Osteoblast (primary cell): ENCODE data around the gene SORBS2. TPM values are rescaled to one million over a fixed set of nuclear protein-coding genes. Genes with fewer than 3 reads are reported as not detected.

Experiments
- DNase-seq: peaks from one replicate; pipeline ENCODE4 v3.0.0; 2011; ENCODE audit warnings: low spot score, mixed read lengths; ENCODE audit not compliant: insufficient read length; ENCODE audit errors: missing footprints
- H2AFZ ChIP-seq: 2 replicates; pipeline ENCODE4 v1.6.0; 2011; ENCODE audit warnings: mild to moderate bottlenecking, low read length
- H3K27ac ChIP-seq: 2 replicates; pipeline ENCODE4 v1.5.1; 2011; ENCODE audit warnings: mild to moderate bottlenecking, low read depth, low read length, moderate library complexity
- H3K27me3 ChIP-seq: 2 replicates; pipeline ENCODE4 v1.6.0; 2012; ENCODE audit warnings: mild to moderate bottlenecking, control low read depth, inconsistent platforms, low read length, moderate library complexity; ENCODE audit not compliant: insufficient read depth
- H3K36me3 ChIP-seq: 2 replicates; pipeline ENCODE4 v1.5.1; 2011; ENCODE audit warnings: mild to moderate bottlenecking, low read length, control low read depth, moderate library complexity; ENCODE audit not compliant: insufficient read depth
- H3K4me1 ChIP-seq: 2 replicates; pipeline ENCODE4 v1.5.1; 2011; ENCODE audit warnings: mild to moderate bottlenecking, low read length, control low read depth, moderate library complexity; ENCODE audit not compliant: insufficient read depth
- H3K4me2 ChIP-seq: 2 replicates; pipeline ENCODE4 v1.6.0; 2011; ENCODE audit warnings: mild to moderate bottlenecking, low read length; ENCODE audit not compliant: insufficient read depth
- H3K4me3 ChIP-seq: fragments of 200-600 bp; sonication (generic); 3 replicates; pipeline ENCODE4 v1.5.1; 2012; ENCODE audit warnings: mild to moderate bottlenecking, low read length, inconsistent platforms; ENCODE audit not compliant: insufficient read depth
- H3K79me2 ChIP-seq: 2 replicates; pipeline ENCODE4 v1.6.0; 2012; ENCODE audit warnings: mild to moderate bottlenecking, low read length, control low read depth, inconsistent platforms; ENCODE audit not compliant: insufficient read depth
- H3K9me3 ChIP-seq: 2 replicates; pipeline ENCODE4 v1.5.1; 2011; ENCODE audit warnings: low read depth, low read length, control low read depth
- H4K20me1 ChIP-seq: 2 replicates; pipeline ENCODE4 v1.6.0; 2012; ENCODE audit warnings: mild to moderate bottlenecking, low read length, control low read depth; ENCODE audit not compliant: insufficient read depth
- CTCF ChIP-seq: IDR thresholded peaks from 2 replicates; pipeline ENCODE4 v1.5.1; 2011; ENCODE audit warnings: mild to moderate bottlenecking, low read depth, low read length, moderate library complexity; ENCODE audit errors: extremely low read depth
- total RNA-seq: library from RNA; depleted of rRNA; stranded (reverse); fragments of >200 nt; gene quantifications from 2 replicates; pipeline ENCODE4 v1.2.3, GENCODE V29; 2012

SORBS2 gene
- total RNA-seq, 1 donor, result 85.0 TPM

GRCh38 chr4:185835814-185836213, 23.8 kb upstream of the SORBS2 start:
- Histone ChIP-seq H3K4me3 (no peak overlapping the region), H3K79me2 (no peaks in the 10 kb centered on the region), H3K4me1 (peaks cover 29% of the 10 kb centered on the region), H3K4me2 (no peak overlapping the region), H3K9me3 (no peaks in the 10 kb centered on the region), H3K27me3 (no peaks in the 10 kb centered on the region), H2AFZ (no peak overlapping the region), H4K20me1 (no peaks in the 10 kb centered on the region), H3K36me3 (no peaks in the 10 kb centered on the region), H3K27ac (no peak overlapping the region)
- TF ChIP-seq CTCF, result no peak
- no peak for DNase-seq

GRCh38 chr4:185835336-185835735, 23.3 kb upstream of the SORBS2 start:
- Histone ChIP-seq H3K36me3 (no peaks in the 10 kb centered on the region), H3K4me1 (peaks cover 24% of the 10 kb centered on the region)

GRCh38 chr4:185834778-185835177, 22.8 kb upstream of the SORBS2 start:
- peaks cover 19% of the 10 kb centered on the region for H3K4me1 ChIP-seq
- H3K4me3 ChIP-seq, result no peak overlapping the region
- no peaks in the 10 kb centered on the region for H3K79me2 ChIP-seq
- no peaks in the 10 kb centered on the region for H3K36me3 ChIP-seq
- H3K27me3 ChIP-seq, result no peaks in the 10 kb centered on the region
- H3K9me3 ChIP-seq, result no peaks in the 10 kb centered on the region
- no peak for TF ChIP-seq CTCF
- no peak overlapping the region for H2AFZ ChIP-seq
- H4K20me1 ChIP-seq, result no peaks in the 10 kb centered on the region
- DNase-seq, result no peak
- no peak overlapping the region for H3K27ac ChIP-seq
- H3K4me2 ChIP-seq, result no peak overlapping the region

More at GRCh38 chr4:185835336-185835735, 23.3 kb upstream of the SORBS2 start:
- Histone ChIP-seq H2AFZ (no peak overlapping the region), H3K9me3 (no peaks in the 10 kb centered on the region), H3K4me3 (no peak overlapping the region), H4K20me1 (no peaks in the 10 kb centered on the region), H3K27ac (no peak overlapping the region), H3K4me2 (no peak overlapping the region), H3K79me2 (no peaks in the 10 kb centered on the region), H3K27me3 (no peaks in the 10 kb centered on the region)
- TF ChIP-seq CTCF, result no peak
- DNase-seq, result no peak

- no peaks in the 10 kb centered on the region for H4K20me1 ChIP-seq
- no peaks in the 10 kb centered on the region for H3K27me3 ChIP-seq
- no peak for DNase-seq
These were observed 22.1 kb upstream of the SORBS2 start for GRCh38 chr4:185834088-185834487.

More at GRCh38 chr4:185834088-185834487, 22.1 kb upstream of the SORBS2 start:
- no peak overlapping the region for H3K27ac ChIP-seq
- no peaks in the 10 kb centered on the region for H3K9me3 ChIP-seq
- H3K4me1 ChIP-seq, result peaks cover 12% of the 10 kb centered on the region
- H3K36me3 ChIP-seq, result no peaks in the 10 kb centered on the region
- no peak overlapping the region for H3K4me3 ChIP-seq
- H3K4me2 ChIP-seq, result no peak overlapping the region
- H2AFZ ChIP-seq, result no peak overlapping the region
- no peak for TF ChIP-seq CTCF
- no peaks in the 10 kb centered on the region for H3K79me2 ChIP-seq
